Upper lobe of left lung (tissue), 6 donors: ENCODE results near the gene ADPRHL1. TPM values are rescaled to one million over a fixed set of nuclear protein-coding genes. Genes with fewer than 3 reads are reported as not detected.

ENCODE experiments used
- ATAC-seq, 2 donors: fragments of 200-7000 bp; cut with Tn5 transposase; one replicate each; pipeline ENCODE4 v1.9.1; 2022; ENCODE audit warnings: mild to moderate bottlenecking in 2 of 2, moderate library complexity in 2 of 2; ENCODE audit not compliant: low FRiP score in 2 of 2
- DNase-seq, 2 donors: peaks; one replicate each; pipeline ENCODE4 v3.0.0-alpha.2; 2019 to 2020
- H3K27ac ChIP-seq, 4 donors: fragments of 200-600 bp; sonication (generic); one replicate each; pipeline ENCODE4 v1.5.1; 2016 to 2019
- H3K27me3 ChIP-seq, 4 donors: fragments of 200-600 bp; sonication (generic); one replicate each; pipeline ENCODE4 v1.5.1; 2017 to 2019
- H3K36me3 ChIP-seq, 4 donors: fragments of 200-600 bp; sonication (generic); one replicate each; pipeline ENCODE4 v1.5.1; 2016 to 2019
- H3K4me1 ChIP-seq, 4 donors: fragments of 200-600 bp; sonication (generic); one replicate each; pipeline ENCODE4 v1.5.1; 2018 to 2019
- H3K4me3 ChIP-seq, 4 donors: fragments of 200-600 bp; sonication (generic); one replicate each; pipeline ENCODE4 v1.5.1; 2017 to 2019; ENCODE audit warnings: mild to moderate bottlenecking in 2 of 4, moderate library complexity in 1 of 4
- H3K9me3 ChIP-seq, 4 donors: fragments of 200-600 bp; sonication (generic); one replicate each; pipeline ENCODE4 v1.5.1; 2018 to 2019
- CTCF ChIP-seq, 6 experiments: fragments of 450-650 bp in 4 of 6; fragments of 200-600 bp in 2 of 6; sonication (generic) in 2 of 6; IDR thresholded peaks; one replicate each; pipeline ENCODE4 v1.5.1; 2016 to 2019; ENCODE audit warnings: antibody characterized with exemption in 6 of 6
- EP300 ChIP-seq, 4 donors: sonication (generic); formaldehyde crosslinking; IDR thresholded peaks; one replicate each; pipeline ENCODE4 v1.5.1; 2017; ENCODE audit warnings: antibody characterized with exemption in 4 of 4, control low read depth in 2 of 4
- POLR2A ChIP-seq, 4 donors: fragments of 450-650 bp; IDR thresholded peaks; one replicate each; pipeline ENCODE4 v1.5.1; 2016 to 2017; ENCODE audit warnings: antibody characterized with exemption in 4 of 4, mild to moderate bottlenecking in 2 of 4
- POLR2AphosphoS5 ChIP-seq, 2 donors: sonication (generic); formaldehyde crosslinking; IDR thresholded peaks; one replicate each; pipeline ENCODE4 v1.5.1; 2017; ENCODE audit warnings: antibody characterized with exemption in 2 of 2
- WGBS, 2 donors: methylation state at CpG; one replicate each; pipeline ENCODE4 v1.1.5; 2017 to 2018; 5-methylcytosine and 5-hydroxymethylcytosine counted together
- total RNA-seq, 6 donors: library from RNA; depleted of rRNA in 4 of 6; stranded (reverse); fragments of >200 nt in 4 of 6; gene quantifications; one replicate each; pipeline versions ENCODE4 v1.1.0 to v1.2.1, GENCODE V29; 2016 to 2021
- donor health status: DM: no; HTN: no; CAD: no; lungs with moderate emphysema.
- donor health status: DM: no; HTN: yes; CAD: no; lungs with severe emphysema.

The ADPRHL1 gene
- total RNA-seq, 6 donors from 2014 or later = 0.59 to 6.3 (median 2.8) TPM

GRCh38 chr13:113476811-113477210 is 23.5 kb upstream of the ADPRHL1 start:
- Histone ChIP-seq H3K36me3 (peaks cover 5 to 30% (median 7%) of the 10 kb centered on the region in 4 donors), H3K9me3 (no peaks in the 10 kb centered on the region), H3K27me3 (no peaks in the 10 kb centered on the region), H3K4me1 (peaks cover 7 to 19% (median 14%) of the 10 kb centered on the region in 4 donors), H3K4me3 (no peak overlapping the region), H3K27ac (no peak overlapping the region)
- ATAC-seq = no peak
- TF ChIP-seq CTCF (IDR thresholded peaks at IDR 0.05) = no peak
- no peak for DNase-seq
- 91 to 100% methylated on average over 7 of the region's 7 CpGs for WGBS, 2 donors

GRCh38 chr13:113475911-113476310 is 22.6 kb upstream of the ADPRHL1 start:
- peaks cover 6 to 36% (median 9%) of the 10 kb centered on the region in 4 donors for H3K36me3 ChIP-seq
- H3K9me3 ChIP-seq = no peaks in the 10 kb centered on the region
- ATAC-seq = no peak
- WGBS, 2 donors = 97% methylated on average over 12 of the region's 12 CpGs
- DNase-seq = no peak
- no peak overlapping the region for H3K4me3 ChIP-seq
- no peak for TF ChIP-seq POLR2AphosphoS5 (IDR thresholded peaks at IDR 0.05)
- TF ChIP-seq EP300 (IDR thresholded peaks at IDR 0.05) = no peak
- TF ChIP-seq CTCF (IDR thresholded peaks at IDR 0.05) = no peak
- no peak for TF ChIP-seq POLR2A (IDR thresholded peaks at IDR 0.05)
- H3K4me1 ChIP-seq = peaks cover 7 to 19% (median 14%) of the 10 kb centered on the region in 4 donors
- H3K27ac ChIP-seq = no peak overlapping the region
- H3K27me3 ChIP-seq = no peaks in the 10 kb centered on the region

- Histone ChIP-seq H3K36me3 (peaks cover 6 to 36% (median 9%) of the 10 kb centered on the region in 4 donors), H3K4me1 (peaks cover 7 to 19% (median 14%) of the 10 kb centered on the region in 4 donors), H3K27ac (no peak overlapping the region), H3K9me3 (no peaks in the 10 kb centered on the region), H3K27me3 (no peaks in the 10 kb centered on the region), H3K4me3 (no peak overlapping the region)
- no peak for DNase-seq
- WGBS, 2 donors = 95 to 96% methylated on average over 11 of the region's 11 CpGs
- no peak for ATAC-seq
- TF ChIP-seq EP300 (IDR thresholded peaks at IDR 0.05) (no peak), CTCF (IDR thresholded peaks at IDR 0.05) (no peak), POLR2A (IDR thresholded peaks at IDR 0.05) (no peak), POLR2AphosphoS5 (IDR thresholded peaks at IDR 0.05) (no peak)
These were observed 22.0 kb upstream of the ADPRHL1 start for GRCh38 chr13:113475280-113475679.

DNA sequence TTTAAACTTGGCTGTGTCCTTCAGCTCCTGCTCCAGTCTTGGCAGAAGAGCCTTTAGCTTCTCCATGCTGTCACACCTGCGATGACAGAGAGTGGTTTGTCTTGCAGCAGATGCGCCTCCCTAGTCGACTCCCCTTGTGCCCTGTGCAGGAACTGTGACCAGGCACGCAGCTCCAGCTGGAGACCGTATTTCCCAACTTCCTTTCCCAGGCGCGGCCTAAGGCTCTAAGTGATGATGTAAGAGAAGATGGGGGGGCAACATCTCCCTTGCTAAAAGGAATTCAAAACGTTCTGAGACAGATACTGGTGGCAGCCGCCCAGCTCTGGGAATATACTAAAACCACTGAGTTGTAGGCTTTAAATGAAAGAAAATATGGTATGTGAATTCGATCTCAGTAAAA is 20.9 kb upstream of the ADPRHL1 start:
- ATAC-seq = peak; percentile 75

More for the DNA sequence above, 20.9 kb upstream of the ADPRHL1 start:
- peak in 1 of 2 donors; percentile 63 for DNase-seq
- WGBS, 2 donors = 49 to 52% methylated on average over 10 of the region's 10 CpGs
- TF ChIP-seq POLR2AphosphoS5 (IDR thresholded peaks at IDR 0.05) (peak in 1 of 2 donors; percentile 69), CTCF (IDR thresholded peaks at IDR 0.05) (peak in 1 of 6 experiments; percentile 17), POLR2A (IDR thresholded peaks at IDR 0.05) (no peak), EP300 (IDR thresholded peaks at IDR 0.05) (no peak)
- Histone ChIP-seq H3K27ac (peak overlapping the region; percentile 9 to 65 (median 46)), H3K4me1 (peaks cover 7 to 19% (median 14%) of the 10 kb centered on the region in 4 donors), H3K27me3 (no peaks in the 10 kb centered on the region), H3K36me3 (peaks cover 9 to 29% (median 11%) of the 10 kb centered on the region in 4 donors), H3K9me3 (no peaks in the 10 kb centered on the region), H3K4me3 (no peak overlapping the region)
